Esophagus squamous epithelium (tissue), 5 donors: Measurements from ENCODE around the gene SPDYE6. TPM values are rescaled to one million over a fixed set of nuclear protein-coding genes. Genes with fewer than 3 reads are reported as not detected.
"Not testable (repeated sequence)": the region's sequence is repeated elsewhere in the genome, so short reads cannot be mapped to it uniquely, and the experiment has no call there.

ENCODE experiments used
- DNase-seq: peaks from one replicate; lab custom pipeline; 2025; lab: John Stamatoyannopoulos, UW
- H3K27ac ChIP-seq, 4 donors: fragments of 200-600 bp; sonication (generic); one replicate each; pipeline ENCODE4 v1.5.1; 2016 to 2019; ENCODE audit warnings: mild to moderate bottlenecking in 1 of 4
- H3K27me3 ChIP-seq, 4 donors: fragments of 200-600 bp; sonication (generic); 1 replicate in 3 of 4; 2 replicates in 1 of 4; pipeline versions ENCODE4 v1.5.1 to v1.6.0; 2017 to 2021; ENCODE audit warnings: antibody characterized with exemption in 1 of 4
- H3K36me3 ChIP-seq, 3 donors: fragments of 200-600 bp; sonication (generic); one replicate each; pipeline ENCODE4 v1.5.1; 2016 to 2019
- H3K4me1 ChIP-seq, 3 donors: fragments of 200-600 bp; sonication (generic); one replicate each; pipeline ENCODE4 v1.5.1; 2017 to 2019
- H3K4me3 ChIP-seq, 4 donors: fragments of 200-600 bp; sonication (generic); 1 replicate in 3 of 4; 2 replicates in 1 of 4; pipeline ENCODE4 v1.5.1; 2016 to 2019; ENCODE audit warnings: mild to moderate bottlenecking in 2 of 4, moderate library complexity in 1 of 4
- H3K9me3 ChIP-seq, 3 donors: fragments of 200-600 bp; sonication (generic); one replicate each; pipeline ENCODE4 v1.5.1; 2016 to 2019
- CTCF ChIP-seq, 6 experiments: fragments of 450-650 bp in 4 of 6; fragments of 200-600 bp in 2 of 6; sonication (generic) in 2 of 6; IDR thresholded peaks; one replicate each; pipeline ENCODE4 v1.5.1; 2016 to 2019; ENCODE audit warnings: antibody characterized with exemption in 6 of 6, mild to moderate bottlenecking in 4 of 6, moderate library complexity in 4 of 6
- POLR2A ChIP-seq, 4 donors: fragments of 450-650 bp; IDR thresholded peaks; one replicate each; pipeline ENCODE4 v1.6.1; 2017; ENCODE audit warnings: antibody characterized with exemption in 4 of 4, mild to moderate bottlenecking in 4 of 4, moderate library complexity in 3 of 4
- WGBS, 2 donors: methylation state at CpG; one replicate each; pipeline ENCODE4 v1.1.5; 2018; 5-methylcytosine and 5-hydroxymethylcytosine counted together
- intact Hi-C: fragments of 100-400 bp; cut with DNase I; formaldehyde crosslinking; loops from one replicate; pipeline ENCODE4 v1.15.0; 2022
- total RNA-seq, 4 donors: library from RNA; depleted of rRNA; stranded (reverse); fragments of >200 nt; gene quantifications; one replicate each; pipeline ENCODE4 v1.1.0, GENCODE V29; 2016
- donor health status: DM: yes; HTN: yes; CAD: no.

SPDYE6 gene, protein sequence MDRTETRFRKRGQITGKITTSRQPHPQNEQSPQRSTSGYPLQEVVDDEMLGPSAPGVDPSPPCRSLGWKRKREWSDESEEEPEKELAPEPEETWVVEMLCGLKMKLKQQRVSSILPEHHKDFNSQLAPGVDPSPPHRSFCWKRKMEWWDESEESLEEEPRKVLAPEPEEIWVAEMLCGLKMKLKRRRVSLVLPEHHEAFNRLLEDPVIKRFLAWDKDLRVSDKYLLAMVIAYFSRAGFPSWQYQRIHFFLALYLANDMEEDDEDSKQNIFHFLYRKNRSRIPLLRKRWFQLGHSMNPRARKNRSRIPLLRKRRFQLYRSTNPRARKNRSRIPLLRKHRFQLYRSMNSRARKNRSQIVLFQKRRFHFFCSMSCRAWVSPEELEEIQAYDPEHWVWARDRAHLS
- not detected for total RNA-seq

DNA sequence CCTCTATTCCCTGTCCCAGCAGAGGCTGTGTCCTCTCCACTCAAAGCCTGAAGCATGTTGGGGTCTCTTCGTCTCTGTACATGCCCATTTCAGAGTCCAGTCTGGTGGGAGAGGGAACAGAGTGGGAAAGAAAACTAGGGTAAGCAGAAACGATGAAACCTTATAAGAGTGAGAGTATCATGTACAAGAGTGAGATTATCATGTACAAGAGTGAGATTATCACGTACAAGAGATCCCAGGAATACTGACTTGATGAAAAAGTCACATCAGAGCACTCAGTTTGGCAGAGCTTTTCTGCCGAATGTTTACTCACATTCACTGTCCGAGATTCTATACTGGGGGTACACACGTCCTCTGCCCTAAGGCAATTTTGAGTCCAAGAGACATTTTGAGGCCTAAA lies at the start of gene SPDYE6:
Gene SPDYE6 (minus strand): TSS at position 101 of the 400 bp plus-strand sequence. CDS start 421 bp downstream, outside the sequence.
- WGBS, 2 donors = no CpG with 5 or more reads among the region's 6 CpGs
- H3K27me3 ChIP-seq, H3K27ac ChIP-seq, H3K9me3 ChIP-seq, intact Hi-C loops, DNase-seq, H3K4me1 ChIP-seq, H3K4me3 ChIP-seq, H3K36me3 ChIP-seq: not testable (repeated sequence)

DNA sequence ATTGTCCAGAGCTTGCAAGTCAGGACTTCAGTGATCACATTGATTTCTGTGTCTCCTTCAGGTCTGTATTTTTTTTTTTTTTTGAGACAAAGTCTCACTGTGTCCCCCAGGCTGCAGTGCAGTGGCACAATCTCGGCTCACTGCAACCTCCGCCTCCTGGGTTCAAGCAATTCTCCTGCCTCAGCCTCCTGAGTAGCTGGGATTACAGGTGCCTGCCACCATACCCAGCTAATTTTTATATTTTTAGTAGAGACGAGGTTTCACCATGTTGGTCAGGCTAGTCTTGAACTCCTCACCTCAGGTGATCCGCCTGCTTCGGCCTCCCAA lies 48.6 kb upstream of the SPDYE6 start:
- H3K27me3 ChIP-seq, H3K9me3 ChIP-seq, DNase-seq, H3K4me1 ChIP-seq, H3K4me3 ChIP-seq, intact Hi-C loops, H3K27ac ChIP-seq: not testable (repeated sequence)
- 90 to 95% methylated on average over 3 to 5 of the region's 5 CpGs for WGBS, 2 donors
- H3K36me3 ChIP-seq = peaks cover 9 to 100% (median 49%) of the 10 kb centered on the region in 3 donors

GRCh38 chr7:102404005-102404861 lies 48.0 kb upstream of the SPDYE6 start:
- Histone ChIP-seq H3K4me3 (no peak overlapping the region), H3K36me3 (peaks cover 9 to 100% (median 49%) of the 10 kb centered on the region in 3 donors), H3K9me3 (no peaks in the 10 kb centered on the region), H3K27ac (no peak overlapping the region), H3K27me3 (no peaks in the 10 kb centered on the region), H3K4me1 (no peaks in the 10 kb centered on the region)
- intact Hi-C loops = no loop called here
- TF ChIP-seq POLR2A (IDR thresholded peaks at IDR 0.05) (no peak), CTCF (IDR thresholded peaks at IDR 0.05) (peak; percentile 37 to 68 (median 58))
- WGBS, 2 donors = 62 to 72% methylated on average over 10 to 15 of the region's 15 CpGs
- DNase-seq = no peak

GRCh38 chr7:102403563-102403962 lies 47.3 kb upstream of the SPDYE6 start:
- Histone ChIP-seq H3K27me3 (no peaks in the 10 kb centered on the region), H3K9me3 (no peaks in the 10 kb centered on the region), H3K4me1 (no peaks in the 10 kb centered on the region), H3K4me3 (no peak overlapping the region), H3K36me3 (peaks cover 9 to 100% (median 50%) of the 10 kb centered on the region in 3 donors), H3K27ac (no peak overlapping the region)
- TF ChIP-seq CTCF (IDR thresholded peaks at IDR 0.05) (no peak), POLR2A (IDR thresholded peaks at IDR 0.05) (no peak)
- intact Hi-C loops = no loop called here
- WGBS, 2 donors = 95 to 97% methylated on average over 3 of the region's 3 CpGs
- DNase-seq = no peak

DNA sequence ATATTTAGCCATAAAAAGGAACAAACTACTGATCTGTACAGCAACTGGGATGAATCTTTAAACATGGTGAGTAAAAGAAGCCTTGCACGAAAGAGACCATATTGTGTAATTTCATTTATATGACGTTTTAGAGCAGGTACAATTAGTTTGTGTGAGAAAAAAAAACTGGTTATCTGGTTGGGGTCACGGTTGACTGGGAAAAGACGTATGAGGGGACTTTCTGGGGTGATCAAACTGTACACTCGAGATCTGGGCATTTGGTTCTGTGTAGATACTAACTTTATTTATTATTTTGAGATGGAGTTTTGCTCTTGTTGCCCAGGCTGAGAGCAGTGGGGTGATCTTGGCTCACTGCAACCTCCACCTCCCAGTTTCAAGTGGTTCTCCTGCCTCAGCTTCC lies 44.1 kb upstream of the SPDYE6 start:
- Histone ChIP-seq H3K9me3 (no peaks in the 10 kb centered on the region), H3K27me3 (no peaks in the 10 kb centered on the region), H3K27ac (no peak overlapping the region), H3K36me3 (peaks cover 0 to 72% (median 23%) of the 10 kb centered on the region in 3 donors), H3K4me3 (no peak overlapping the region), H3K4me1 (peaks cover 7 to 22% (median 11%) of the 10 kb centered on the region in 3 donors)
- TF ChIP-seq CTCF (IDR thresholded peaks at IDR 0.05) (no peak), POLR2A (IDR thresholded peaks at IDR 0.05) (no peak)
- no peak for DNase-seq
- intact Hi-C loops = no loop called here
- 78 to 79% methylated on average over 5 of the region's 5 CpGs for WGBS, 2 donors

DNA sequence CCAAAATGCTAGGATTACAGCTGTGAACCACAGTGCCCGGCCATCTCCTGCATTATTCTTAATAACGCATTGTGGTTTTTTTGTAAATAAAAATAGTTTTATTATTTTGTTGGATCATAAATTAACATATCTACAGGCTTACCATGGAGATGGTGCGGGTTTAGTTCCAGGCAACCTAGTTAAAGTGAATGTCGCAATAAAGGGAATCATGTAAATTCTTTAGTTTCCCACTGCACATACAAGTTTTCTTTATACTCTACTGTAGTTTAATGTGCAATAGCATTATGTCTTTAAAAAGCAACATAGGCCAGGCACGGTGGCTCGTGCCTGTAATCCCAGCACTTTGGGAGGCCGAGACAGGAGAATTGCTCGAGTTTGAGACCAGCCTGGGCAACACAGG lies 42.3 kb upstream of the SPDYE6 start:
- no peaks in the 10 kb centered on the region for H3K9me3 ChIP-seq
- 93 to 97% methylated on average over 8 of the region's 8 CpGs for WGBS, 2 donors
- TF ChIP-seq CTCF (IDR thresholded peaks at IDR 0.05) = no peak
- H3K4me1 ChIP-seq = peaks cover 7 to 25% (median 12%) of the 10 kb centered on the region in 3 donors
- intact Hi-C loops = no loop called here
- no peaks in the 10 kb centered on the region for H3K27me3 ChIP-seq
- peaks cover 0 to 58% (median 12%) of the 10 kb centered on the region in 3 donors for H3K36me3 ChIP-seq
- no peak for DNase-seq
- H3K27ac ChIP-seq = no peak overlapping the region
- no peak overlapping the region for H3K4me3 ChIP-seq
